ENCODE data around the gene HOXA6. TPM values are rescaled to one million over a fixed set of nuclear protein-coding genes. Genes with fewer than 3 reads are reported as not detected.

Gene HOXA6
- polyA plus RNA-seq, 1 donor from 2014 or later: not detected

DNA sequence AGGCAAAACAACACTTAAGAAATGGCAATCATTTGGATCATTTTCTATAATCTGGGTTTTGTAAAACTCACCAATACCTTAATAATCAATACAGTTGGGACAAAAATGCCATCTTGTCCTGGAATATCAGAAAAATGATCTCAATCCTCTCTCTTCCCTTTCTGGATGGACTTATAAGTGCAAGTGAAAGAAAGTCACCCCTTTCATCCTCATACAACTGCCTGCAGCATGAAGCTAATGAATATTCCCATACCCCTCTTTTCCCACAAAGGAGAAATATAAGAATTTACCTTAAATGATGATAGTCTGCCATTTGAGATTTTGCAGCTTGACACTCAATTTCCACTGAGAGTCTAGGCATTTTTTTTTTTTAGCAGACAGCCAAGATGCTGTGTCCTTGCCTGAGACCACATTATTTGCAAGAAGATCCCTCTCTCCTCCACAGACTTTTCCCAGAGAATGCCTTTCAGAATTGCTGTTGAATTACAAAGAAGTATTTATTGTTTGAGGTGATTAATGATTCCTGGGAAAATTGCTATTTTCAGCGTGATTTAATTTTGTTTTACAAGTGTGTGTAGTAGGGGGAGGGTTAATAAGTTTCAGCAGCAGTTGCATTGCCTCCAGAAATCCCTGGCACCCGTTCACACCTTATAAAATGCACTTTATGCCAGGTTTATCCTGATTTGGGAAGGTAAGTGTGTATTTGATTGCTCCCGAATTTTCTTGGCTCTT is 20.8 kb downstream of the HOXA6 start:
- Histone ChIP-seq H3K4me3 (ENCODE audit: low read length) (no peak overlapping the region), H3K4me2 (ENCODE audit: low read length) (no peak overlapping the region), H3K9me3 (ENCODE audit: low read length) (peaks cover 18% of the 10 kb centered on the region), H2AFZ (ENCODE audit: low read depth, low read length) (no peak overlapping the region), H3K9me2 (ENCODE audit: insufficient read depth, low read length) (no peaks in the 10 kb centered on the region), H3K79me2 (replicated peaks; ENCODE audit: insufficient read depth, low read length) (no peaks in the 10 kb centered on the region), H3K9ac (ENCODE audit: low read length) (no peak overlapping the region), H3K27me3 (ENCODE audit: insufficient read depth, low read depth, low read length) (peaks cover 98% of the 10 kb centered on the region), H3F3A (ENCODE audit: insufficient read depth, low read length, poor library complexity, severe bottlenecking) (no peaks in the 10 kb centered on the region), H4K20me1 (ENCODE audit: insufficient read depth) (no peaks in the 10 kb centered on the region), H3K36me3 (ENCODE audit: insufficient read depth, low read length) (no peaks in the 10 kb centered on the region), H3K27ac (ENCODE audit: low read length) (no peak overlapping the region)
- TF ChIP-seq CTCF (IDR thresholded peaks at IDR 0.05; ENCODE audit: poor library complexity, severe bottlenecking): no peak
- no peak for TF ChIP-seq TAF1 (IDR thresholded peaks at IDR 0.05; ENCODE audit: low read depth)
- no peak for TF ChIP-seq EZH2 (IDR thresholded peaks at IDR 0.05; ENCODE audit: borderline replicate concordance, insufficient read depth, low read length, poor library complexity, severe bottlenecking)
- no peak for TF ChIP-seq MXI1 (conservative IDR thresholded peaks at IDR 0.05; ENCODE audit: poor library complexity, severe bottlenecking)
- no peak for TF ChIP-seq EP300 (conservative IDR thresholded peaks at IDR 0.05; ENCODE audit: poor library complexity, severe bottlenecking)
- TF ChIP-seq, protein P1, sequence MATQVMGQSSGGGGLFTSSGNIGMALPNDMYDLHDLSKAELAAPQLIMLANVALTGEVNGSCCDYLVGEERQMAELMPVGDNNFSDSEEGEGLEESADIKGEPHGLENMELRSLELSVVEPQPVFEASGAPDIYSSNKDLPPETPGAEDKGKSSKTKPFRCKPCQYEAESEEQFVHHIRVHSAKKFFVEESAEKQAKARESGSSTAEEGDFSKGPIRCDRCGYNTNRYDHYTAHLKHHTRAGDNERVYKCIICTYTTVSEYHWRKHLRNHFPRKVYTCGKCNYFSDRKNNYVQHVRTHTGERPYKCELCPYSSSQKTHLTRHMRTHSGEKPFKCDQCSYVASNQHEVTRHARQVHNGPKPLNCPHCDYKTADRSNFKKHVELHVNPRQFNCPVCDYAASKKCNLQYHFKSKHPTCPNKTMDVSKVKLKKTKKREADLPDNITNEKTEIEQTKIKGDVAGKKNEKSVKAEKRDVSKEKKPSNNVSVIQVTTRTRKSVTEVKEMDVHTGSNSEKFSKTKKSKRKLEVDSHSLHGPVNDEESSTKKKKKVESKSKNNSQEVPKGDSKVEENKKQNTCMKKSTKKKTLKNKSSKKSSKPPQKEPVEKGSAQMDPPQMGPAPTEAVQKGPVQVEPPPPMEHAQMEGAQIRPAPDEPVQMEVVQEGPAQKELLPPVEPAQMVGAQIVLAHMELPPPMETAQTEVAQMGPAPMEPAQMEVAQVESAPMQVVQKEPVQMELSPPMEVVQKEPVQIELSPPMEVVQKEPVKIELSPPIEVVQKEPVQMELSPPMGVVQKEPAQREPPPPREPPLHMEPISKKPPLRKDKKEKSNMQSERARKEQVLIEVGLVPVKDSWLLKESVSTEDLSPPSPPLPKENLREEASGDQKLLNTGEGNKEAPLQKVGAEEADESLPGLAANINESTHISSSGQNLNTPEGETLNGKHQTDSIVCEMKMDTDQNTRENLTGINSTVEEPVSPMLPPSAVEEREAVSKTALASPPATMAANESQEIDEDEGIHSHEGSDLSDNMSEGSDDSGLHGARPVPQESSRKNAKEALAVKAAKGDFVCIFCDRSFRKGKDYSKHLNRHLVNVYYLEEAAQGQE (IDR thresholded peaks at IDR 0.05; ENCODE audit: borderline replicate concordance): no peak
- TF ChIP-seq SMC3 (conservative IDR thresholded peaks at IDR 0.05; ENCODE audit: poor library complexity): no peak
- TF ChIP-seq POLR2AphosphoS5 (IDR thresholded peaks at IDR 0.05): no peak
- TF ChIP-seq RAD21 (conservative IDR thresholded peaks at IDR 0.05): no peak

GRCh38 chr7:27125986-27126394 is 21.6 kb downstream of the HOXA6 start:
- Histone ChIP-seq H3K4me3 (ENCODE audit: low read length) (no peak overlapping the region), H3K27me3 (ENCODE audit: insufficient read depth, low read depth, low read length) (peaks cover 98% of the 10 kb centered on the region), H3K4me2 (ENCODE audit: low read length) (no peak overlapping the region), H3K9me3 (ENCODE audit: low read length) (peaks cover 18% of the 10 kb centered on the region), H4K20me1 (ENCODE audit: insufficient read depth) (no peaks in the 10 kb centered on the region), H3K9ac (ENCODE audit: low read length) (no peak overlapping the region), H3F3A (ENCODE audit: insufficient read depth, low read length, poor library complexity, severe bottlenecking) (no peaks in the 10 kb centered on the region), H3K36me3 (ENCODE audit: insufficient read depth, low read length) (no peaks in the 10 kb centered on the region), H2AFZ (ENCODE audit: low read depth, low read length) (no peak overlapping the region), H3K9me2 (ENCODE audit: insufficient read depth, low read length) (no peaks in the 10 kb centered on the region), H3K27ac (ENCODE audit: low read length) (no peak overlapping the region), H3K79me2 (replicated peaks; ENCODE audit: insufficient read depth, low read length) (no peaks in the 10 kb centered on the region)
- no peak for TF ChIP-seq RAD21 (conservative IDR thresholded peaks at IDR 0.05)
- TF ChIP-seq MXI1 (conservative IDR thresholded peaks at IDR 0.05; ENCODE audit: poor library complexity, severe bottlenecking): no peak
- TF ChIP-seq TAF1 (IDR thresholded peaks at IDR 0.05; ENCODE audit: low read depth): no peak
- no peak for TF ChIP-seq POLR2AphosphoS5 (IDR thresholded peaks at IDR 0.05)
- no peak for TF ChIP-seq SMC3 (conservative IDR thresholded peaks at IDR 0.05; ENCODE audit: poor library complexity)
- TF ChIP-seq EP300 (conservative IDR thresholded peaks at IDR 0.05; ENCODE audit: poor library complexity, severe bottlenecking): no peak
- TF ChIP-seq, protein P1 (IDR thresholded peaks at IDR 0.05; ENCODE audit: borderline replicate concordance): no peak
- no peak for TF ChIP-seq EZH2 (IDR thresholded peaks at IDR 0.05; ENCODE audit: borderline replicate concordance, insufficient read depth, low read length, poor library complexity, severe bottlenecking)
- no peak for TF ChIP-seq CTCF (IDR thresholded peaks at IDR 0.05; ENCODE audit: poor library complexity, severe bottlenecking)

All from neural cell (in vitro differentiated cells).